T-helper 1 cell (primary cell): Measurements from ENCODE around the gene CACNA2D3.

Source experiments
- DNase-seq, 5 donors: peaks; one replicate each; pipeline ENCODE4 v3.0.0-alpha.2; 2012 to 2020

CACNA2D3 gene

DNA sequence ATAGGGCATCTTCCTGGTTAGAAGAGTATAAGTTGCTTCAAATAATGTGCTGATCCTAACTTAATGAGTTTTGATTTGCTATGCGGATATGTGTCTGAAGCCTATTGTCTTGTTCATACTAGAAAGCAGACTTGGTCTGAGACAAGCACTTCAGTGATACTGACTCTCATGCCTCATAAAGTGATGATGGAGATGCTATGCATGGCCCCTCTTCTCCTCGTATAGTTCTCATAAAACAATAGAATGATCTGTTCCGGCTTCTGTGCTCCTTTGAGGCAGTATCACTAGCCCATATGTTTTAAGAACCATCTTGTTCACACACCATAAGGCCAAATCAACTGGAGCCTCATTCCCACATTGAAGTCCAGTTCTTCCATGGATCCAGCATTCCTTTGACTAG lies 583.4 kb downstream of the CACNA2D3 start:
- DNase-seq, result no peak

DNA sequence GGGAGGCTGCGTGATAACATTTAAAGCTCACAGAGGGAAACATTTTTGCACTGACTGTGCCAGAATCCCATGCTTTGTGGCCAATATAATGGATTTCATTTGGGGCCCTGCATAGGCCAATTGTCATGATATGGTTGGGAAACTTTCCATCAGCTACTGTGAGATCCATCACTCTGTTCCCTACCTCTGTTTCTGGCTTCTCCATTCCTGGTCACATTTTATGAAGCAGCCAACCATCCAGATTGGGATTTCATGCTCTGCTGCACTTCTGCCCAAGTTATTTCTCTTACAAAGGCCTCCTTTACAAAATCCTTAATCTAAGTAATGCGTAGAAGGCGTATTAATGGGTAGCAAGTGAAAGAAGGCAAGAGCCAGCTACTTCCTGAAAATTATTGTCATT lies 584.4 kb downstream of the CACNA2D3 start:
- DNase-seq, result no peak

DNA sequence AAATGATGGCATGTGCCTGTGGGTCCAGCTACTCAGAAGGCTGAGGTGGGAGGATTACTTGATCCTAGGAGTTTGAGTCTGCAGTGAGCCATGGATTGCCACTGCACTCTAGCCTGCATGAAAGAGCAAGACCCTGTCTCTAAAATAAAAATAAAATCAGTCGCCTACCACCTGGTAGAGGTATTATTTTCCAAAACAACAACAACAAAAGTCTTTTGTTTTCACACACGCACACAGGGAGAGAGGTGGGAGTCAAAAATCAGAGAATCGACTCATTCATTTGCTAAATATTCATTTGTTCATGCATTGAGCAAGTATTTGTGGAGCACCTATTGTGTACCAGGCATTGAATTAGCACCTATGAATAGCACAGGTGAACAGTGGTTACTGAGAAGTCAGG lies 587.4 kb downstream of the CACNA2D3 start:
- DNase-seq, result no peak

DNA sequence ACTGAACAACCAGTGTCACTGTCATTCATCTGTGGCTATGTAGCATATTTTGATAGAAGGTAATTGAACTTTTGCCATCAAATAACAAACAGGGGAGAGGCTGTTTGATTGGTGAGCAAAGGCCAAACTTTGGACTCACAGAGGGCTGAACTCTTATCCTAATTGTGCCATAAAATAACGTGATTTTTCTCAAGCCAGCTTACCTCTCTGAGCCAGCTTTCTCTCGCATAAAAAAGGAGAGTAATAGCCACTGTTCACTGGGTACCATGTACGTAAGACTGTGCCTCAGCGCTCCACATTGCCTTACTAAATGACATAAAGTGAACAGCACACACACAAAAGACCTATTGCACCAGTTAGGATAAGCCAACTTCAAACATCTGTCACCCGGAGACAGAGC lies 588.6 kb downstream of the CACNA2D3 start:
- no peak for DNase-seq

DNA sequence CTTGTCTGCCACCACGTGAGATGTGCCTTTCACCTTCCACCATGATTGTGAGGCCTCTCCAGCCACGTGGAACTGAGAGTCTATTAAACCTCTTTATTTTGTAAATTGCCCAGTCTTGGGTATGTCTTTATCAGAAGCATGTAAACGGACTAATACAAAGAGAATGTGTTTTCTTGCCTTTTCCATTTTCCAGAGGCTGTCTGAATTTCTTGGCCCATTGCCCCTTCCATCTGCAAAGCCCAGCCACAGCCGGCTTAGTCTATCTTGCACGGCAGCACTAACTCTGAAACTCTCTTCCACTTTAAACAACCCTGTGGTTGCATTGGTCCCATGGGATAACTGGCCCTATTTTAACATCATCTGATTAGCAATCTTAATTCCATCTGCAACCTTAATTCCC lies 590.2 kb downstream of the CACNA2D3 start:
- no peak for DNase-seq

DNA sequence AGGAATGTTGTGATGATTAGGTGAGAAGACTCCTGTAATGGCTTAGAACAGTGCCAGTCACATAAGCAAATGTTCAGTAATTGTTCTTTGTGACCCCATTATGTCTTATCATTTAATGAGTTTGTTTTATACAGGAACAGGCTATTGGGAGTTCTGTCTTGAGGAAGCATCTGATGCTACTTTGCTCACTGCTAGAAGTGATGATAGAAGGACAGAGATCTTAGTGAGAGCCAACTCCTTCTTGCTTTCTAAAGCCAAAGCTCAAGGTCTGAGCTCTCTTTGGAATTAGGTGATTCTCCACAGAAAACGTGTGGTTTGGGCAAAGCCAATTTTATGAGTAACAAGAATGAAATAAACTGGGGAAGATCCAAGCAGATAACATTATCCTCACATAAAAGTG lies 590.7 kb downstream of the CACNA2D3 start:
- DNase-seq, result no peak

DNA sequence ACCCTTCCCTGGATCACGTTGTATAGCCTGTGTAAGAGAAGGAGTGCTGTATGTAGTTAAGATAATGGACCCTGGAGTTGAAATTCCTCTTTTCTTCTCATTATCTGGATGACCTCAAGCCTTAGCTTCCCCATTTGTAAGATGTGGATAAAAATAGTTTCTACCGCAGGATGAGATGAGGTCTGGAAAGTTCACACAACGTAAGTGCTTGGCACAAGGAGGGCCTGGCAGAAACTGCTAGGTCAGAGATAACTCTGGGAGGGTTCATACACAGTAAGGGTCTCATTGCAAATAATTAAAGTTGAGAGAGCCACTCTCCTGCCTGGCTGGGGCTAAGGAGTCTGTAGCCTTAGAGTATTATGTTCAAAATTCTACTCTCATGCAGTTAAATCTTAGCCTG lies 591.1 kb downstream of the CACNA2D3 start:
- no peak for DNase-seq

DNA sequence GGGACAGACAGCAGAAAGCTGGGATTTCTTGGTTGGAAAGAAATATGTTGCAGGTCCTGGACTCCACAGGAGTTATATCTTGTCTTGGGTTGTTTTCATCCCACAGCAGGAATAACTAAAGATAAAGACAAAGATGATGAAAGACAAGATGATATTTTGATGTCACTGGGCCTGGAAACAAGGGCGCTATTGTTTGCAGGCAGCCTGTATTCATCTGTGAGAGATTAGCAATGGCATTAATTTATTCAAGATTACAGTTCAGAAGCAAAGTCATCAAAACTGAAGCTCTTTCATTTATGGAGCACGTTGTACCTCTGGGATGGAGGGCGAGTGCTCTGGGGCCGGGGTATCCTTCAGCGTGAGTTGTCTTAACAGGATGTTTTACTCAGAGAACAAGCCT lies 591.7 kb downstream of the CACNA2D3 start:
- no peak for DNase-seq

DNA sequence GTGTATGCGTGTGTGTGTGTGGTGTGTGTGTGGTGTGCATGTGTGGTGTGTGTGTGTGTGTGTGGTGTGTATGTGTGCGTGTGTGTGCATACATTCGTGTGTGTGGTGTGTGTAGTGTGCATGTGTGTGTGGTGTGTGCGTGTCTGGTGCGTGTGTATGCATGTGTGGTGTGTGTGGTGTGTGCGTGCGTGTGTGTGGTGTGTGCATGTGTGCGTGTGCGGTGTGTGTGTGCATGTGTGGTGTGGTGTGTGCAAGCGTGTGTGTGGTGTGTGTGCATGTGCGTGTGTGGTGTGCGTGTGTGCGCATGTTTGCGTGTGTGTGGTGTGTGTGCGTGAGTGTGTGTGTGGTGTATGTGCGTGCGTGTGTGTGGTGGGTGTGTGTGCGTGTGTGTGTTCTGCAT lies 595.2 kb downstream of the CACNA2D3 start:
- no peak for DNase-seq

DNA sequence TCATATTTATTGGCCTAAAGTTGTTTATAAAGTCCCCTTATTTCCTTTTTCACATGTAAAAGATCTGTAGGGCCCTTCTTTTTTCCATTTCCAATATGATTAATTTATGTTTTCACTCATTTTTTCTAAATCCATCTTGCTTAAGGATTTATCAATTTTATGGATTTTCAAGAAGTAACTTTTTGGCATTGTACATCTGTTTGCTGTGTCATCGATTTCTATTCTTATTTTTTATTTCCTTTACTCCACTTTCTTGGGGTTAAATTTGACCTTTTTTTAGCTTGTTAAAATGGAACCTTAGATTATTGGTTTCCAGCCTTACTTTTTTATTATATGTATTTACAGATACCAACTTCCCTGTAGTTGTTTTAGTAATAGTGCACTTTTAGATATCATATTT lies 597.6 kb downstream of the CACNA2D3 start:
- DNase-seq, result no peak

DNA sequence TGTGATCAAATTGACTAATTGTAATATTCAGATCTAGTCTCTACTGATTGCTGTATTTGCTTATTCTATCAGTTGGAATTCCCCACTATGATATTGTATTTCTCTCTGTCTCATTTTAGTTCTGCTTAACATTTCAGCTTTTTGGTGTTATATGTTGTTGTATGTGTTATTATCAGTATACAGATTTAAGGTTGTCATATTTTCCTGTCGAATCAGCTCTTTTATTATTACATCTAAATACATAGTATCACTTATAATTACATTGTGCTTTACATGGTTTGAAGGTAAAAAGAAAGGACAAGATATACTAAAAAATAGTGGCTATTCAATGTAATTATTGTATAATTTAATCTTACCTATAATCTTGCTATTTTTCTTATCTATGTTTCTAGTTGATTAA lies 598.3 kb downstream of the CACNA2D3 start:
- DNase-seq, result no peak

DNA sequence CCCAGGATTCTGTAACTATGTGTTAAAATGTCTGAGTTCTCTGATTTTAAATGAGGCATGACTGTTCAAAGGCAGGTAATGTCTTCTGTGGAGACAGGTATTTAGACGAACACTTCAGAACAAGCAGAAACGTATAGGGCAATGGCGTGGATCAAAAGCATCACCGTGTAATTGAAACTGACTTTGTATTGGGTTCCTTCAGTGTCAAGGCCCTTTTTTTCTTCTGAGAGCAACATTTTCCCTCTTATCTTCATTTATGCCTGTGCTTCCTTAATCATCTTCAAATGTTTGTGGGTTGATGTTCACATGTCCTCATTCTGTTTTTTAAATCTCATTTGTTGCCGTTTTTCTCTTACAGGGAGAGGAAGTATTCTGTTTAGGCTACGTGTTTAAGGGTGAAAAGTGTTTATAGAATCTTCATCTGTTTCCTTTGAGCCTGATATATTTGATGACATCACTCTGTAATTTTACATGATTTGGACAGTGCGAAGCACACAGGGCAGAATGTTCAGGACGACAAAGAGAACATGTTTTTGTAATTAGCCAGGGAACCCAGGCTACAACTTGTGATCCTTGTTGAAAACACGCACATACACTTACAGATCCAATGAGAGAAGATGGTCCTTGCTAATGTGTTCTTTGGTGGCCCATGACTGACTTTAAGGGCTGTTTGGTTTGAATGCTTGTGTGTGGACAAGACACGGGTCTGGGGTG lies 609.5 kb downstream of the CACNA2D3 start:
- DNase-seq, result no peak

DNA sequence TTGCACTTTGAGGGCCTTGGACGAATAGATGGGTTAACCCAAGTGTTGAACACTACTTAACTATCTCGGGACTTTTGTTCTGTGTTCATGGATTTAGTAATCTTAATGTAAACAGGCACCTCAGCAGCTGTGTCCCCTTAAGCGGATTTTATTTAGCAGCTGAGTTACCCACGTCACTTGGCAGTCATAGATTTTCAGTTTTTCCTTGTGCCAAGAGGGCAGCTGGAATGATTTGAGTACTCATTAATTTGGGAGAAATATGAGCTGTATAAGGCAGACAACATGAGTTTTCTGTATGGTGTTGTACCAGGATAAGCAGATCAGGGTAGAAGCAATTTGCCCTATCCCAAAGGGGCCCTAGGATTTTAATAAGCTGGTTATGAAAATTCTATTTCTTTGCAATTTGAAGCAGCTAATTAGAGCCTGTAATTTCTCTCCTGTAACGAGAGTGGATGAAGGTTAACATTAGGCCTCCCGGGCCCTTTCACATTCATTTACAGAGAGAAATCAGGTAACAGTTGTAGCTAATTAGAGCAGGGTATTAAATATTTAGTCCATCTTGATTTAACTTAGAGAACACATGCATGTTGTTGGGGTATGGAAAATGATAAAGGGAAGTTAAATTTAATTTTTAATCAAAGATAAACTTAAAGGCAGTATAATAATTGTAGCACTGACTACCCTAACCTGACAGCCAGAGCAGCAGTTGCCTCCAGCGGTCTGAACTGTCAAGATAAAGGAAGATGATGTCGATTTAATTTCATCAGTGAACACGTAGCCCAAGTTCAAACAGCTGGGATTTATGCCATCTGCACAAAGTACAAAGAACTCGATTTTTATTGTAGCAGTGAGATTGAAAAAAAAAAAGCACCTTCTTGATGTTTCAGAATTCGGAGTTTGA lies 611.0 kb downstream of the CACNA2D3 start:
- no peak for DNase-seq

DNA sequence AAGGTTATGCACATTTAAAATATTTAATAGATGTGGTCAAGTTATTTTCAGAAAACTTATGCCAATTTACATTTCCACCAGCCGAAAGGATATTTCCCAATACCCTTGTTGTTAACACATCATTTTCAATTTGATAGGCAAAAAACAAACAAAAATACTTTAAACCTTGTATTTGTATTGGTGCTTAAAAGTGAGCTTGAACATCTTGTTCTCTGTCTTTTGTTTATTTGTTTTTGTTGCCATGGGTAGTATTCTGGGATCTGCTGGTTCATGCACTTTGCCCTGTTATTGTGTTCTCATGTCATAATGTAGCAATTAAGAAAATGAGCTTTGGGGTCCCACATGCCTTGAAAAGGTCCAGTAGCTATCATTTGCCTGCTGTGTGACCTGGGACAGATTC lies 614.1 kb downstream of the CACNA2D3 start:
- DNase-seq, result no peak

DNA sequence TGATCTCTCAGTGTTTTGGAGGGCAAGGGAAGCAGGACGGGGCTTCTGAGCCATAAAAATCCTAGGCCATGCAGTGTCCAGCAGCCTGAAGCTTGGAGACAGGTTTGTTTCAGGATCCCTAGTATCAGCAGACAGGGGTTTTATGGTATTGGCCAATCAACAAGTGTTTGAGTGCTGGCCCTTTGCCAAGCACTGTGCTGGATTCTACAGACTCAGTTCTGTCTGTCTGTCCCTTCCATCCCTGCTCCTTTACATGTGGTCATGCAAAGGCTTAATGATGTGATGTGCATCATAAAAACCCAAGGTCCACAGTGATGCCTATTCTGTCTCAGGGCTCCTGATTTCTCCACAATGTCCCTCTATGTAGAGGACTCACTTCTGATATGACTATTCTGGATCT lies 621.4 kb downstream of the CACNA2D3 start:
- DNase-seq, result no peak

DNA sequence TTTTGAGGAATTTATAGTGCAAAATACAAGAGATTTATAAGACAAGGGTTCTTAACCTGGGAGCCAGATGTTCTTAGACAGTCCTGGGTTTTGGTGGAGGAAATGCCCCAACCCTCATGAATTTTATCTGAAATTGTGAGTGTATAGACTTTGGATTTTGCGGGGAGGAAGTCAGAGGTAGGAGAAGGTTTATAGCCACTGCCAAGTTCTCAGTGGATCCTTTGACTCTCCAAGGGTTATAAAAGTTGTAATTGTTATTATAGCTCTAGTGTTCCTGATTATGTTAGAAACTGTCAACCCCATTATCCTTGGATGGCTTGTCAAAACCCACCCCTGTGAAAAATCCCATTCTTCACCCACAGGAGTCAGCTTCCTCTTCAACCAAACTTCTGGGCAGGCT lies 621.9 kb downstream of the CACNA2D3 start:
- no peak for DNase-seq

DNA sequence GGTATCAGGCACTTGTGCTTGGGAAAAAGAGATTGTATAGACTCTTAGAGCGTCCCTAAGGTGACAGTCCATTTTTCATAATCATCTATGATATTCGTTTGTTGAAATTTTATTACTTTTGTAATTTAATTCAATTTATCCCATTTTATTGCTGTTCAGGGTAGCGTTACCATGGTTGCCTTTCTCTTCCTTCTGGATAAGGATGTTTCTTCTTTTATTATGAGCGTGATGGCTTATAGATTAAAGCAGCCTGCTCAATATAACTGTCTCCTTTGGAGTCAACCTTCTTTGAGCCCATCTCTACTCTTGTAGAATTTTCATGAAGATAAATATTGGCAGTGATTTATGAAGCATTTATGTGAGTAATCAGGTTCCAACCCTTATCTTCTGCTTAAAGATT lies 623.5 kb downstream of the CACNA2D3 start:
- DNase-seq, result no peak

DNA sequence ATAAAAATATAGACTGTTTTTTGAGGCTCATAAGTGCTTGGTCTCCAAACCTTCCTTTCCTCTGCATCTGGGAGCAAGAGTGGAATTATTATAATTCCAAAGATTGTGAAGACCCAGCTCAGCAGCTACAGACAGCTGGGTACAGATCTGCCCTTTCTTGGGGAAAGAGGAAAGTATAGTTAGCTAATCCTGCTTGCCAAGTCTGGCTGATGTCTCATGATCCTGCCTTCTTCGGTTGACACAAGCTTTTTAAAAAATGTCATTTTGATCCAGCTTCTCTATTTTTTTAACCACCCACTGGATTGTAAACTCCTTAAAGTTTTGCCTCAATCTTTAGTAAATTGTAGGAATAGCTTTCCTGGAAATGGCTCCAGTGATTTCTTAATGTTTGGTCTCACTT lies 624.4 kb downstream of the CACNA2D3 start:
- no peak for DNase-seq

DNA sequence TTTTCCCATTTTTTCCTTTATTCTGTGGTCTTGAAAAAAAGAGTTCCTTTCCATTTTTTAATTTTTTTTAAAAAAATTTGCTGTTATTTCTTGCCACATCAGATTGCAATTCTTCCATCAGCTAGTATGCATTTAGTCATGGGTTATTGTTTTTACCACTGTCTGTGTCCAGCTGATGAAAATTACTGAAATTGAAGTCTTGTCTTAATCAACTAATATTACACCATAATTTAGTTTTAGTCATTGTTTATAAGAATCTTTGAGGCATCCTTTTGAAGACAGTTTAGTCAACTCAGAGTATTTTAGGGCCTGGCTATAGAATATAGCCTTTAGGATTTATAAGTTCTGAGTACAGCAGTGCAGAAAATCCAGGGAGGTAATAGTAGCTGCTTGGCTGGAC lies 633.4 kb downstream of the CACNA2D3 start:
- no peak for DNase-seq

DNA sequence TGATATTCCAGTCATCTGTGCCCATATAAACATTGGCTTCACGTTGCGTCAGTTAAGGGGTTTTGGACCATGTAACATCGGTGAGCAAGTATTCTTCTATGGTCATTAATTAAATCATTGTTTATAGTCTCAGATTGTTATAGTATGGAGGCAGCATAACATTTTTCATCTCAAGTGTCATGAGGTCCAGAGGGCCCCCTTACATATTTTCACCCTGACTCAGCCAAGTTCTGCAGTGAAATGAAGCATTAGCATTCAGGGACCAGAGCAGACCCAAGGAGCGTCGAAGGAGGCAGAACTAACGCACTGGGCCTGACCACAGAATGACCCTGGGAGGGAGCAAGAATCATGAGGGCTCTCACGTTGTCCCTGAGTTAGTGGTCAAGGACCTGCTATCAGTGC lies 634.0 kb downstream of the CACNA2D3 start:
- DNase-seq, result no peak

DNA sequence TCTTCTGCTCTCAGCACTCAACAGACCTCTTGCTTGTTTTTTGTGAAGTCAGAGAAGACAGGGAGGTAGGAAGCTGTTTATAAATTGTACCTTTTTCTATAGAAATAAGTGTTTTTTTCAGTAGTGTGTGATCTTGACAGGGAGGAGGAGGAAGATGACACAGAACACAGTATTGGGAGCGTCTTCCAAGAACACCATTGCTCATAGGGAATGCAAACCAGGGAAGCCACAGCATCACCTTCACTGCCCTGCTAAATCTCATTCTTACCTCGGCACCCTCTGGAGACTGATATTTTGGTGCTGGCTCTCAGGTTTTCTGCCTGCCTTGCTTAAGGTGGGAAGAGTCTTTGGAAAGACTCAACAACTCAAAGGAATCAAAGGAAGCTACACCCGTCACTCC lies 636.1 kb downstream of the CACNA2D3 start:
- no peak for DNase-seq

DNA sequence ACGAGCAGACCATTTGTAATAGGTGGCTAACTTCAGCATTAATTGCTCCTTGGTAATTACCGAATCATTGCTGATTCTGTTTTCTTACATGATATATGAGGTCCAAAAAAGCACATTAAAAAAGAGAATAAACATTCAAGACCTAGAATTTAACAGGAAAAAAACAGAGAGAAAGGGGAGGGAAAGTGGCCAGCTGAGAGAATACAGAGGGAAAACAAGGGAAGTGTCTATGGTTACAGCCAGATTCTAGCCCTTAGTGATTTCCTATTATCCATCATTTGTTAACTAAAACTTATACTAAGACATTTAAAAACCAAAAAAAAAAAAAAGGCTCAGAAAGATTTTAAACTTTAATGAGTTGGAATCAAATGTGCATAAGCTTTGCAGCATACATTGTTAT lies 636.8 kb downstream of the CACNA2D3 start:
- DNase-seq, result no peak

DNA sequence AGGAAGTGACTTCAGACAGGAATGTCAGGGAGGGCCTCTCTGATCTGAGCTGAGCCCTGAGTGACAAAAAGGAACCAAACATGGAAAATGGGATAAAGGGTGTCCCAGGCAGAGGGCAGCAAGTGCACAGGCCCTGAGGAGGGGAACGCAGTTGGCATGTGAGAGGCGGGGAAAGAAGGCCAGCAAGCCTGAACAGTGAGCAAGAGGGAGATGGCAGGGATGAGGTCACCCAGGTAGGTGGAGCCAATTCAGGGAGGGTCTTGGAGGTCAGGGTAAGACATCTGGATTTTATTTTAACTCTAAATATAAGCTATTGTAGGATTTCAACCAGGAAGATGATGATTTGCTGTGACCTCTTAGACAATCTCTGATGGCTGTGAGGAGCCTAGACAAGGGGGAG lies 637.8 kb downstream of the CACNA2D3 start:
- DNase-seq, result no peak

DNA sequence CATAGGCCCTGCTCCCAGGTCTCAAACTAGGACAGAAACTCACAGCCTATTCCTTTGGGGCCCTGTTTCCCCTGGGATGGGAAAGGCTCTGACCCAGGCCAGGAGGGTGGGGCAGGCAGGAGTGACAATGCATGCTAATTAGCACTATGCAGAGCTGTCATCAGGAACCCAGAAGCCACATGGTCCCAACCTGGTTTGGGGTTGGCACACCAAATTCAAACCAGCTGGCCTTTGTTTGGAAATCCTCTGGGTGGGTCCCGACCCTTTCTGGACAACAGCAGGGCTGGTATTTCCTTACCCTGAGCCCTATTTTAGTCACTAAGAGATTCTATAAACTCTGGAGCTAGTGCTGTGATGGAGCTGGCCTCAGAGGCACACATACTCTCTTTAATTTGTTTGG lies 639.3 kb downstream of the CACNA2D3 start:
- no peak for DNase-seq

DNA sequence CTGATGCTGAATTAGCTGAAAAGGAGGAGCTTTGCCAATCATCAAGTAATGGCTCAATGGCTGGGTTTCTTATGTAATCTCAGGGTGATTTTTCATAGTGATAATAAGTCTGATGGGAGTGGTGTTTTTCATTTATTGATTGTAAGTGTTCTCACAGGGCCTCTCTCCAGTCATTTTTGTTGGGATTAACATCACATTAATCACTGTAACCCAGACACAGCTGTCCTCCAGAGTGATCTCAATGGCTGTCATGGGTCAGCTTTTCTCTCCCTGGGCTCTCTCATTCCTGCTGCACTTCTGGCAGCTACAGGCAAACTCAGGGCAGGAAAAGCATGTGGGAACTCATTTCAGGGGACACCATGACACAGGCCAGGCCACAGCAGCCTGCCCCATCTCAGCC lies 642.6 kb downstream of the CACNA2D3 start:
- no peak for DNase-seq
